HepG2 (cell line): ENCODE data around the gene KPNB1. TPM values are rescaled to one million over a fixed set of nuclear protein-coding genes. Genes with fewer than 3 reads are reported as not detected.

Experiments
- ARHGAP35 ChIP-seq: sonication (generic); formaldehyde crosslinking; IDR thresholded peaks from 2 replicates; pipeline ENCODE4 v1.9.0; 2022; ENCODE audit warnings: mild to moderate bottlenecking, inconsistent platforms, moderate library complexity, missing genetic modification reagents, borderline replicate concordance
- ATAD3A ChIP-seq: sonication (generic); formaldehyde crosslinking; IDR thresholded peaks from 2 replicates; pipeline ENCODE4 v1.4.0; 2020; ENCODE audit warnings: missing genetic modification reagents
- HOXA3 ChIP-seq: sonication (generic); formaldehyde crosslinking; IDR thresholded peaks from 2 replicates; pipeline ENCODE4 v1.5.0; 2020; ENCODE audit warnings: missing genetic modification reagents
- NFRKB ChIP-seq: fragments of 450-650 bp; IDR thresholded peaks from 2 replicates; pipeline ENCODE4 v1.6.1; 2017
- PCBP2 ChIP-seq: fragments of 200-400 bp; formaldehyde crosslinking; optimal IDR thresholded peaks from 2 replicates; pipeline ENCODE3; 2018; ENCODE audit warnings: low read length, low read depth; ENCODE audit not compliant: poor library complexity, severe bottlenecking
- SALL1 ChIP-seq: sonication (generic); formaldehyde crosslinking; IDR thresholded peaks from 2 replicates; pipeline ENCODE4 v1.8.0; 2022; ENCODE audit warnings: mild to moderate bottlenecking, missing genetic modification reagents
- SRSF1 ChIP-seq: fragments of 200-400 bp; formaldehyde crosslinking; optimal IDR thresholded peaks from 2 replicates; pipeline ENCODE3; 2017; ENCODE audit warnings: mild to moderate bottlenecking, low read depth, low read length, moderate library complexity
- ZNF20 ChIP-seq: sonication (generic); formaldehyde crosslinking; IDR thresholded peaks from 2 replicates; pipeline ENCODE4 v1.4.0; 2020; ENCODE audit warnings: mild to moderate bottlenecking, moderate library complexity, missing genetic modification reagents
- ZNF326 ChIP-seq: sonication (generic); formaldehyde crosslinking; IDR thresholded peaks from 2 replicates; pipeline ENCODE4 v1.4.0; 2020; ENCODE audit warnings: missing genetic modification reagents, borderline replicate concordance
- ZNF782 ChIP-seq: sonication (generic); formaldehyde crosslinking; IDR thresholded peaks from 2 replicates; pipeline ENCODE4 v1.4.0; 2020; ENCODE audit warnings: missing genetic modification reagents, mild to moderate bottlenecking, borderline replicate concordance
- polyA plus RNA-seq, 8 experiments: library from polyadenylated mRNA; depleted of rRNA in 3 of 8; stranded (reverse) in 7 of 8; unstranded in 1 of 8; fragments of >200 nt; fragmentation: Illumina TruSeq in 4 of 8; extraction: Trizol in 4 of 8; gene quantifications; 2 replicates each; pipeline versions ENCODE4 v1.2.1 to v1.2.3, GENCODE V29; 2011 to 2016; ENCODE audit warnings: low read depth in 4 of 8, missing spikeins in 1 of 8, mixed read lengths in 1 of 8; ENCODE audit not compliant: insufficient read depth in 1 of 8
- total RNA-seq, 5 experiments: library from RNA; depleted of rRNA; stranded (reverse); fragments of >200 nt; fragmentation: Illumina TruSeq; extraction: Trizol; gene quantifications; 2 replicates each; pipeline ENCODE4 v1.2.3, GENCODE V29; 2016; ENCODE audit warnings: low read depth in 1 of 5
- TF ChIP-seq, protein P1 (sequence below): sonication (generic); formaldehyde crosslinking; IDR thresholded peaks from 2 replicates; pipeline ENCODE4 v1.4.0; 2020; ENCODE audit warnings: missing genetic modification reagents, borderline replicate concordance
- TF ChIP-seq, protein P2 (sequence below): sonication (generic); formaldehyde crosslinking; IDR thresholded peaks from 2 replicates; pipeline ENCODE4 v1.9.0; 2022; ENCODE audit warnings: missing genetic modification reagents, mild to moderate bottlenecking, borderline replicate concordance
- TF ChIP-seq, protein P3 (sequence below): sonication (generic); formaldehyde crosslinking; conservative IDR thresholded peaks from 2 replicates; pipeline ENCODE4 v1.8.1; 2023; ENCODE audit warnings: missing genetic modification reagents
- TF ChIP-seq, protein P4 (sequence below): sonication (generic); formaldehyde crosslinking; IDR thresholded peaks from 2 replicates; pipeline ENCODE4 v1.5.0; 2020; ENCODE audit warnings: mild to moderate bottlenecking, missing genetic modification reagents, moderate library complexity

KPNB1 gene
- total and polyA plus RNA-seq, 2 of the 13 experiments (the other 11 are each of a cell fraction or from before 2014, with no cell fraction given): 164 to 424 TPM

DNA sequence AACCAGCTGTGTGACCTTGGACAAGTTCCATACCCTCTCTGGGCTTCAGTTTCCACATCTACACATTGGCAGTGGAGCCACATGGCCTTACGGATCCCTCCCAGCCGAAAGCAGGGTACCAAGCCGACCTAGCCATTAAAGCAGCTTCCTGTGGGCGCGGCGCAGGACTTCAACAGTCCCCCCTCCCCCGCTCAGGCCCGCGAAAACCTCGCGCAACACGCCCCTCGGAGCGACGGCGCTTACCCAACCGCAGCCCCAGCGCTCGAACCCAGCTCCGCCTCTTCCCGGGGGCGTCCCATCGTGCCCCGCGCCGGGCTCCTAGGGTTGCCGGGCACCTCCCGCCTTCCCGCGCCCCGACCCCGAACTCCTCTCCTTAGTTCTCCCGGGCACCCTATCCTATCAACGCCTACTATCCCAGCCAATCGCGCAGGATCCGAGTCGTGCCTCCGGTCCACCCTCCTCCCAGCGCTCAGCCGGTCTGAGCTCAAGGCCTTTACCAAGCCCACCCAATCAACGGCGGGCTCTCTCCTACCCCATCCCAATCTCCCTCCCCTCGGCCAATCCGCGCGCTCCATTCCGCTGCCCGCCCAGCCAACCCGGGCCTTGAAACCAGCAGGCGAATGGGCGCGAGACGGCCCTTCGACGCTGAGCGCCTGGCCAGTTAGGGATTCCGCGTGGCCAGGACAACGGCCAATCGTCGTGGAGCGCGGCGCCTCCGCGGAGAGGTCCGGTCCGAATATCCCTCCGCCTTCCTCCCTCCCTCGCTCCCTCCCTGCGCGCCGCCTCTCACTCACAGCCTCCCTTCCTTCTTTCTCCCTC lies at the start of gene KPNB1 (continued):
- no peak for TF ChIP-seq ATAD3A (CRISPR knock-in tag)
- TF ChIP-seq, protein P1, sequence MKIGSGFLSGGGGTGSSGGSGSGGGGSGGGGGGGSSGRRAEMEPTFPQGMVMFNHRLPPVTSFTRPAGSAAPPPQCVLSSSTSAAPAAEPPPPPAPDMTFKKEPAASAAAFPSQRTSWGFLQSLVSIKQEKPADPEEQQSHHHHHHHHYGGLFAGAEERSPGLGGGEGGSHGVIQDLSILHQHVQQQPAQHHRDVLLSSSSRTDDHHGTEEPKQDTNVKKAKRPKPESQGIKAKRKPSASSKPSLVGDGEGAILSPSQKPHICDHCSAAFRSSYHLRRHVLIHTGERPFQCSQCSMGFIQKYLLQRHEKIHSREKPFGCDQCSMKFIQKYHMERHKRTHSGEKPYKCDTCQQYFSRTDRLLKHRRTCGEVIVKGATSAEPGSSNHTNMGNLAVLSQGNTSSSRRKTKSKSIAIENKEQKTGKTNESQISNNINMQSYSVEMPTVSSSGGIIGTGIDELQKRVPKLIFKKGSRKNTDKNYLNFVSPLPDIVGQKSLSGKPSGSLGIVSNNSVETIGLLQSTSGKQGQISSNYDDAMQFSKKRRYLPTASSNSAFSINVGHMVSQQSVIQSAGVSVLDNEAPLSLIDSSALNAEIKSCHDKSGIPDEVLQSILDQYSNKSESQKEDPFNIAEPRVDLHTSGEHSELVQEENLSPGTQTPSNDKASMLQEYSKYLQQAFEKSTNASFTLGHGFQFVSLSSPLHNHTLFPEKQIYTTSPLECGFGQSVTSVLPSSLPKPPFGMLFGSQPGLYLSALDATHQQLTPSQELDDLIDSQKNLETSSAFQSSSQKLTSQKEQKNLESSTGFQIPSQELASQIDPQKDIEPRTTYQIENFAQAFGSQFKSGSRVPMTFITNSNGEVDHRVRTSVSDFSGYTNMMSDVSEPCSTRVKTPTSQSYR (CRISPR knock-in tag): peak; percentile 93
- peak; percentile 50; the same call in 1 of the 2 replicates for TF ChIP-seq ZNF20 (CRISPR knock-in tag)
- TF ChIP-seq, protein P2, sequence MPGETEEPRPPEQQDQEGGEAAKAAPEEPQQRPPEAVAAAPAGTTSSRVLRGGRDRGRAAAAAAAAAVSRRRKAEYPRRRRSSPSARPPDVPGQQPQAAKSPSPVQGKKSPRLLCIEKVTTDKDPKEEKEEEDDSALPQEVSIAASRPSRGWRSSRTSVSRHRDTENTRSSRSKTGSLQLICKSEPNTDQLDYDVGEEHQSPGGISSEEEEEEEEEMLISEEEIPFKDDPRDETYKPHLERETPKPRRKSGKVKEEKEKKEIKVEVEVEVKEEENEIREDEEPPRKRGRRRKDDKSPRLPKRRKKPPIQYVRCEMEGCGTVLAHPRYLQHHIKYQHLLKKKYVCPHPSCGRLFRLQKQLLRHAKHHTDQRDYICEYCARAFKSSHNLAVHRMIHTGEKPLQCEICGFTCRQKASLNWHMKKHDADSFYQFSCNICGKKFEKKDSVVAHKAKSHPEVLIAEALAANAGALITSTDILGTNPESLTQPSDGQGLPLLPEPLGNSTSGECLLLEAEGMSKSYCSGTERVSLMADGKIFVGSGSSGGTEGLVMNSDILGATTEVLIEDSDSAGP (CRISPR knock-in tag): peak; percentile 96
- TF ChIP-seq ZNF326 (CRISPR knock-in tag): no peak
- peak; percentile 90 for TF ChIP-seq HOXA3
- peak; percentile 76; the same call in 1 of the 2 replicates for TF ChIP-seq ARHGAP35 (CRISPR knock-in tag)
- TF ChIP-seq SALL1: peak; percentile 89
- peak; percentile 91 for TF ChIP-seq SRSF1
- no peak for TF ChIP-seq PCBP2
- TF ChIP-seq, protein P3, sequence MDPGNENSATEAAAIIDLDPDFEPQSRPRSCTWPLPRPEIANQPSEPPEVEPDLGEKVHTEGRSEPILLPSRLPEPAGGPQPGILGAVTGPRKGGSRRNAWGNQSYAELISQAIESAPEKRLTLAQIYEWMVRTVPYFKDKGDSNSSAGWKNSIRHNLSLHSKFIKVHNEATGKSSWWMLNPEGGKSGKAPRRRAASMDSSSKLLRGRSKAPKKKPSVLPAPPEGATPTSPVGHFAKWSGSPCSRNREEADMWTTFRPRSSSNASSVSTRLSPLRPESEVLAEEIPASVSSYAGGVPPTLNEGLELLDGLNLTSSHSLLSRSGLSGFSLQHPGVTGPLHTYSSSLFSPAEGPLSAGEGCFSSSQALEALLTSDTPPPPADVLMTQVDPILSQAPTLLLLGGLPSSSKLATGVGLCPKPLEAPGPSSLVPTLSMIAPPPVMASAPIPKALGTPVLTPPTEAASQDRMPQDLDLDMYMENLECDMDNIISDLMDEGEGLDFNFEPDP (CRISPR knock-in tag): no peak
- TF ChIP-seq, protein P4, sequence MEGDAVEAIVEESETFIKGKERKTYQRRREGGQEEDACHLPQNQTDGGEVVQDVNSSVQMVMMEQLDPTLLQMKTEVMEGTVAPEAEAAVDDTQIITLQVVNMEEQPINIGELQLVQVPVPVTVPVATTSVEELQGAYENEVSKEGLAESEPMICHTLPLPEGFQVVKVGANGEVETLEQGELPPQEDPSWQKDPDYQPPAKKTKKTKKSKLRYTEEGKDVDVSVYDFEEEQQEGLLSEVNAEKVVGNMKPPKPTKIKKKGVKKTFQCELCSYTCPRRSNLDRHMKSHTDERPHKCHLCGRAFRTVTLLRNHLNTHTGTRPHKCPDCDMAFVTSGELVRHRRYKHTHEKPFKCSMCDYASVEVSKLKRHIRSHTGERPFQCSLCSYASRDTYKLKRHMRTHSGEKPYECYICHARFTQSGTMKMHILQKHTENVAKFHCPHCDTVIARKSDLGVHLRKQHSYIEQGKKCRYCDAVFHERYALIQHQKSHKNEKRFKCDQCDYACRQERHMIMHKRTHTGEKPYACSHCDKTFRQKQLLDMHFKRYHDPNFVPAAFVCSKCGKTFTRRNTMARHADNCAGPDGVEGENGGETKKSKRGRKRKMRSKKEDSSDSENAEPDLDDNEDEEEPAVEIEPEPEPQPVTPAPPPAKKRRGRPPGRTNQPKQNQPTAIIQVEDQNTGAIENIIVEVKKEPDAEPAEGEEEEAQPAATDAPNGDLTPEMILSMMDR (CRISPR knock-in tag): peak; percentile 31
- peak; percentile 98 for TF ChIP-seq ZNF782
- no peak for TF ChIP-seq NFRKB
